Ascending aorta (tissue), 2 donors: ENCODE results near the gene STK35. TPM values are rescaled to one million over a fixed set of nuclear protein-coding genes. Genes with fewer than 3 reads are reported as not detected.
"Not testable (repeated sequence)": the region's sequence is repeated elsewhere in the genome, so short reads cannot be mapped to it uniquely, and the experiment has no call there.

Source experiments
- DNase-seq, 2 donors: peaks; one replicate each; pipeline ENCODE4 v3.0.0-alpha.2; 2019; ENCODE audit warnings: low spot score in 2 of 2
- H3K27ac ChIP-seq, 2 donors: fragments of 200-600 bp; sonication (generic); one replicate each; pipeline ENCODE4 v1.5.1; 2016 to 2017; ENCODE audit warnings: mild to moderate bottlenecking in 1 of 2
- H3K27me3 ChIP-seq: fragments of 200-600 bp; sonication (generic); one replicate; pipeline ENCODE4 v1.5.1; 2017
- H3K36me3 ChIP-seq, 2 donors: fragments of 200-600 bp; sonication (generic); one replicate each; pipeline ENCODE4 v1.5.1; 2016
- H3K4me1 ChIP-seq, 2 donors: fragments of 200-600 bp; sonication (generic); one replicate each; pipeline ENCODE4 v1.5.1; 2016 to 2017; ENCODE audit warnings: mild to moderate bottlenecking in 1 of 2
- H3K4me3 ChIP-seq, 2 donors: fragments of 200-600 bp; sonication (generic); one replicate each; pipeline ENCODE4 v1.5.1; 2016 to 2017; ENCODE audit warnings: mild to moderate bottlenecking in 1 of 2
- H3K9me3 ChIP-seq, 2 donors: fragments of 200-600 bp; sonication (generic); one replicate each; pipeline ENCODE4 v1.5.1; 2016
- intact Hi-C: fragments of 100-400 bp; cut with DNase I; formaldehyde crosslinking; loops from one replicate; pipeline ENCODE4 v1.15.1; 2023
- total RNA-seq: library from RNA; depleted of rRNA; stranded (reverse); fragments of >200 nt; gene quantifications from one replicate; pipeline ENCODE4 v1.1.0, GENCODE V29; 2016
- TF ChIP-seq, protein P1 (sequence below), 3 experiments: fragments of 200-600 bp in 2 of 3; fragments of 450-650 bp in 1 of 3; sonication (generic) in 2 of 3; IDR thresholded peaks; one replicate each; pipeline ENCODE4 v1.5.1; 2016 to 2019; ENCODE audit warnings: antibody characterized with exemption in 3 of 3, mild to moderate bottlenecking in 1 of 3, moderate library complexity in 1 of 3

The STK35 gene
- total RNA-seq, 1 donor from 2014 or later = 11.2 TPM

DNA sequence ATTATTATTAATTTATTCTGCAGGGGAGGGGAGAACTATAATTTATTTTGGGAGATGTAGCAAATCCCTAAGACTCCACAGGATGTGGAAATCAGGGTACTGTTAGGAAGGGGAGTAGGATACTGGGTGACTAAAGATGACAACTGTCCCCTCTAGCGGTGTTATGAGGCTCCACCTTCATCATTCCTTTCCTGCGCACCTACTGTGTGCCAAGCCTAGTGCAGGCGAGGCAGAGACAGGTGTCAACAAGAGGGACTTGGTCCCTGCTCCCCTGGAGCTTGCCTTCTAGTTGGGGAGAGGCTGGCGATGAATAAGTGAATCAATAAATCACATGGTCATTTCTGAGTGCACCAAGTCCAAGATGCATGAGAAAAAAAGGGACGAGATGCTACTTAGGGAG, 65.5 kb downstream of the STK35 start:
- TF ChIP-seq, protein P1, sequence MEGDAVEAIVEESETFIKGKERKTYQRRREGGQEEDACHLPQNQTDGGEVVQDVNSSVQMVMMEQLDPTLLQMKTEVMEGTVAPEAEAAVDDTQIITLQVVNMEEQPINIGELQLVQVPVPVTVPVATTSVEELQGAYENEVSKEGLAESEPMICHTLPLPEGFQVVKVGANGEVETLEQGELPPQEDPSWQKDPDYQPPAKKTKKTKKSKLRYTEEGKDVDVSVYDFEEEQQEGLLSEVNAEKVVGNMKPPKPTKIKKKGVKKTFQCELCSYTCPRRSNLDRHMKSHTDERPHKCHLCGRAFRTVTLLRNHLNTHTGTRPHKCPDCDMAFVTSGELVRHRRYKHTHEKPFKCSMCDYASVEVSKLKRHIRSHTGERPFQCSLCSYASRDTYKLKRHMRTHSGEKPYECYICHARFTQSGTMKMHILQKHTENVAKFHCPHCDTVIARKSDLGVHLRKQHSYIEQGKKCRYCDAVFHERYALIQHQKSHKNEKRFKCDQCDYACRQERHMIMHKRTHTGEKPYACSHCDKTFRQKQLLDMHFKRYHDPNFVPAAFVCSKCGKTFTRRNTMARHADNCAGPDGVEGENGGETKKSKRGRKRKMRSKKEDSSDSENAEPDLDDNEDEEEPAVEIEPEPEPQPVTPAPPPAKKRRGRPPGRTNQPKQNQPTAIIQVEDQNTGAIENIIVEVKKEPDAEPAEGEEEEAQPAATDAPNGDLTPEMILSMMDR (IDR thresholded peaks at IDR 0.05) = no peak
- no peak overlapping the region for H3K4me3 ChIP-seq
- no peaks in the 10 kb centered on the region for H3K4me1 ChIP-seq
- H3K9me3 ChIP-seq = no peaks in the 10 kb centered on the region
- H3K27me3 ChIP-seq = no peaks in the 10 kb centered on the region
- intact Hi-C loops = no loop called here
- no peak for DNase-seq
- H3K27ac ChIP-seq = no peak overlapping the region
- H3K36me3 ChIP-seq = no peaks in the 10 kb centered on the region

- Histone ChIP-seq H3K27me3 (no peaks in the 10 kb centered on the region), H3K4me3 (no peak overlapping the region), H3K27ac (no peak overlapping the region), H3K4me1 (peaks cover 0 to 3% of the 10 kb centered on the region in 2 donors), H3K9me3 (no peaks in the 10 kb centered on the region), H3K36me3 (no peaks in the 10 kb centered on the region)
- intact Hi-C loops = no loop called here
- TF ChIP-seq, protein P1 (IDR thresholded peaks at IDR 0.05) = no peak
- no peak for DNase-seq
These were observed 67.3 kb downstream of the STK35 start for GRCh38 chr20:2168946-2169345.

- intact Hi-C loops = no loop called here
- TF ChIP-seq, protein P1 (IDR thresholded peaks at IDR 0.05) = no peak
- Histone ChIP-seq H3K4me1 (peaks cover 0 to 3% of the 10 kb centered on the region in 2 donors), H3K36me3 (no peaks in the 10 kb centered on the region), H3K9me3 (no peaks in the 10 kb centered on the region), H3K27ac (no peak overlapping the region), H3K27me3 (no peaks in the 10 kb centered on the region), H3K4me3 (no peak overlapping the region)
- peak in 1 of 2 donors; percentile 42 for DNase-seq
These were observed 67.9 kb downstream of the STK35 start for GRCh38 chr20:2169456-2170088.

DNA sequence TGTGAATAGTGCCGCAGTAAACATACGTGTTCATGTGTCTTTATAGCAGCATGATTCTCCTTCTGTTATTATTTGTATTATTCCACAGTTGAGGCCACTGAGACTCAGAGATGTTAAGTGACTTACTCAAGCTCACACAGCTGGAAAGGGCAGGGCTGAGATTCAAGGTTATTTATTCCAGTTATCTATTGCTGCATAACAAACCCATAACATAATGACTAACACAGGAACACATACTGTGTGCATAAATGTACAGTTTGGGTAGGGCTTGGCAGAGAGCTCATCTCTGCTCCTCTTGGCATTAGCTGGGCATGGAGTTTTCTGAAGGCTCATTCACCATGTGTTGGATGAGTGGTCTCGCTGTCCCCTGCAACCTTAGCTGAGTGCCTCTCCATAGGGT, 68.8 kb downstream of the STK35 start:
- Histone ChIP-seq H3K27ac (no peak overlapping the region), H3K27me3 (no peaks in the 10 kb centered on the region), H3K9me3 (no peaks in the 10 kb centered on the region), H3K4me1 (peaks cover 0 to 3% of the 10 kb centered on the region in 2 donors), H3K4me3 (no peak overlapping the region), H3K36me3 (no peaks in the 10 kb centered on the region)
- DNase-seq = no peak
- intact Hi-C loops = no loop called here
- TF ChIP-seq, protein P1 (IDR thresholded peaks at IDR 0.05) = no peak

DNA sequence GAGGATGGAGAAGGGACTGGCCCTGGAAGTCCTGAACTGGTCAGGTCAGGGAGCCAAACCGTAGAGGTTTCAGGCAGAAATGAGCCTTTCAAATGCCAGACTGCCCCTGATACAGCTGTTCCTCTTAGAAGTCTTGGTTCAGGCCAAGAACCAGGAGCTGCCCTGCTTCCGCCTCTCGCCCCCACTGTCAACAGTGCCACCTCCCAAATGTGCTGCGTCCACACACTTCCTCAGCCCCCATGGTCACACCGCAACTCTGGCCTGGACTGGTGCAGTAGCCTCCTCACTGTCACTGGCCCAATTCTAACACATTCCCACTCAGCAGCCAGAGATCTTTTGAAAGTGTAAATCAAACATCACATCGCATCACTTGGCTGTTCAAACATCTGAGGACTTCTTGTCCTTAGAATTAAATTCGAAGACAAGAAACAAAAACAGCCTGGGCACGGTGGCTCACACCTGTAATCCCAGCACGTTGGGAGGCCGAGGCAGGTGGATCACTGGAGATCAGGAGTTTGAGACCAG, 69.7 kb downstream of the STK35 start:
- no peak overlapping the region for H3K4me3 ChIP-seq
- no peaks in the 10 kb centered on the region for H3K9me3 ChIP-seq
- TF ChIP-seq, protein P1 (IDR thresholded peaks at IDR 0.05) = no peak
- intact Hi-C loops = no loop called here
- DNase-seq = peak in 1 of 2 donors; percentile 16
- no peak overlapping the region for H3K27ac ChIP-seq
- no peaks in the 10 kb centered on the region for H3K36me3 ChIP-seq
- peaks cover 0 to 3% of the 10 kb centered on the region in 2 donors for H3K4me1 ChIP-seq
- H3K27me3 ChIP-seq = no peaks in the 10 kb centered on the region

- not testable (repeated sequence) for H3K9me3 ChIP-seq, H3K27ac ChIP-seq, H3K4me3 ChIP-seq, DNase-seq, H3K36me3 ChIP-seq, H3K27me3 ChIP-seq, H3K4me1 ChIP-seq
- intact Hi-C loops = loop anchor here (1.0 to 2.0 kb wide), 2 partner anchors 207 to 407 kb away; no protein-coding TSS in a partner anchor
These were observed 70.2 kb downstream of the STK35 start for GRCh38 chr20:2171840-2172239.
